Measurements from ENCODE around the gene GPRIN3.
A peak's percentile ranks its signal among the peaks of the same experiment; 100 is the strongest.

GPRIN3 gene

DNA sequence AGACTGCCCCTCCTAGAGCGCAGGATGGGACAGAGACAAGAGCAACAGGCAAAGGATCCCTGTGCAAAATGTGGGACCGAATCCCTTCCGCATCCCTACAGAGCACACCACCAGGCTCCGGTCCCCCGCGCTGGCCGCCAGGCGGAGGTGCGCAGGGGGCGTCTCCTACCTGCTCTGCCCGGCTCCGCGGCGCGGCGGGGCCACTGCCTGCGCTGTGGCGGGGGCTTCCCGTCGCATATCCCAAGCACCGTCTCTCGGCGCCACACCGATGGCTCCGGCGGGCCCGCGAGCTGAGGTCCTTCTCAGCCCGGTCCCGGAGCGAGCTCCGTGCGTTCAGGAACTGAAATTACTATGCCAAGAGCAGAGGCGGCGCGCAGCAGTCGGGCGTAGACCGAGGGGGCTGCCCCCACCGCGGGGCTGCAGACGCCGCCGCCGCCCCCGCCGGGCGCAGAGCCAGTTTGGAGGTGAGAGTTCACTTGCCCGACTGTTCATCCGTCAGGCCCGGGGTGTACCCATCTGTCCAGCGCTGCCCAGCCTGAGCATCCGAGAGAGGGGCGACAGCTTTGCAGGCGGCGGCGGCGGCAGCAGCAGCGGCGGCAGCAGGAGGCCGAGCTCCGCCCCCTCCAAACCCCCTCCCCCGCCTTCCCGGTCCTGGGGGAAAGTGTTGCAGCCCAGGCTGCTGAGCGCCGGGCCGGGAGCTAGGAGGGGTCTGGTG, at the start of gene GPRIN3:
TSS of gene GPRIN3 (minus strand) at position 355 of the 715 bp plus-strand sequence. CDS start 57,690 bp downstream, outside the sequence.
- DNase-seq (ENCODE audit: low read depth in 2 of 2): no peak

DNA sequence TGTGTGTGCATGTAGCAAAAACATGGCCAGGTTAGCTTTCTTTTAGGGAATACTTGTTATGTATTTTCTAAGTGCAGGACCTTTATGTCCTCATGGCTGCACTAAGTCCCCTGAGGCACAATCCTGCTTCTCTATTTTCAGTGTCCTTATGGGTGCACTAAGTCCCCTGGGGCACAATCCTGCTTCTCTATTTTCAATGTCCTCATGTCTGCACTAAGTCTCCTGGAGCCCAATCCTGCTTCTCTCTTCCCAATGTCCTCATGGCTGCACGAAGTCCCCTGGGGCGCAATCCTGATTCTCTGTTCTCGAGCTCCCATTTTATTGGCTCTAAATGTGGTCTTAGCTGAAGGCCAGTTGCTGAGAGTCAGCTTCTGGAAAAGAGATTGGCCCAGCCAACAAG, 49.7 kb upstream of the GPRIN3 start:
- no peak for DNase-seq (ENCODE audit: low read depth in 2 of 2)

DNA sequence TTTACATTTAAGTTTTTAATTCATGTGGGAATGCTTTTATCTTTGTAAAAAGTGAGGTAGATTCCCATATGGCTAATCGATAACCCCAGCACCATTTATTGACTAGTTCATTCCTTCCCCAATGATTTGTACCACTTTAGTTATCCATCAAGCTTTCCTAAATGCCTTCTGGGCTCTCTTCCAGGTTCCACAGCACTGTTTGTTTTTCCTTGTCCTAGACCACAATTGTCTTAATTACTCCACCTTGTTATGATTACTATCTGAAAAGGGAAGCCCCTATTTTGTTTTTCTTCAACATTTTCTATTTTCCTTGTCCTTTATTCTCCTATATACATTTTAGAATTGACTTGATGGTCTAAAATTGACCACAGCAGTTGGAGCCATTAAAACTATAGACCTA, 48.5 kb upstream of the GPRIN3 start:
- DNase-seq (ENCODE audit: low read depth in 2 of 2): no peak

DNA sequence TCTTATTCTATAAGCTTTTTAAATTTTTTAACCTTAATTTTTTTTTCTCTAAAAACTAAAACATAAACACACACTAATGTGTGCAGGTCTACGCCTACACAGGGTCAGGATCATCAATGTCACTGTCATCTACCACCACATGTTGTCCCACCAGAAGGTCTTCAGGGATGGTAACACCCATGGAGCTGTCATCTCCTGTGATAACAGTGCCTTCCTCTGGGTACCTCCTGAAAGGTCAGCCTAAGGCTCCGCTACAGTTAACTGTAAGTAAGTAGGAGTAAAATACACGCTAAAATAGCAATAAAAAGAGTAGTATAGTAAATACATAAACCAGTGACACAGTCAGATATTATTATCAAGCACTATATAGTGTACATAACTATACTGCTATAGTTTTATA, 45.9 kb upstream of the GPRIN3 start:
- no peak for DNase-seq (ENCODE audit: low read depth in 2 of 2)

DNA sequence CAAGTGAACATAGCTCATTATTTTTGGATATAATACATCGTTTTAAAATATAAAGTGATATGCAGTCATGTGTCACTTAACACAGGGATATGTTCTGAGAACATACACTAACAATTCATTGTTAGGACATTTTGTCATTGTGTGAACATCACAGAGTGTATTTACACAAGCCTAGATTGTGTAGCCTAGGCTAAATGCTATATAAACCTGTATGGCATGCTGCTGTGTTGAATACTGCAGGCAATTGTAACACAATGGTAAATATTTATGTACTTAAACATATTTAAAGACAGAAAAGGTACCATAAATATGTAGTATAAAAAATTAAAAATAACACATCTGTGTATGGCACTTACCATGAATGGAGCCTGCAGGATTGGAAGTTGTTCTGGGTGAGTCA, 44.9 kb upstream of the GPRIN3 start:
- DNase-seq (ENCODE audit: low read depth in 2 of 2): no peak

DNA sequence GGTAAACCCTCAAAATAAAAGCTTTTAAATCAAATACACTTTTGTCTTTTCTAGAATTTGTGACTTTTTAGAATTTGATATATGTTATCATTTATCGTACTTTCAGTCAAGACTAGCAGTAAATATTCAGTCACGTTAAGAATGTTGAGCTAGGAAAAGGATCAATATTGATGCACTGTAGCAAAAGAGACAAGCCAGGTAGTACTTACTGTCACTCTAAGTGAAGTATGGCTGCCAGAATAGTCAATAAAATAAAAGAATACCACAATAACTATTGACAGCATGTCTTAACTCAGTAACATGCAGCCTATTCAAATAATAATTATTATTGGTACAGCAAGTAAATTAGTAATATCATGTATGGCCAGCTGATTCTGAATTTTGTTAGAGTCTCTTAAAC, 43.6 kb upstream of the GPRIN3 start:
- no peak for DNase-seq (ENCODE audit: low read depth in 2 of 2)

DNA sequence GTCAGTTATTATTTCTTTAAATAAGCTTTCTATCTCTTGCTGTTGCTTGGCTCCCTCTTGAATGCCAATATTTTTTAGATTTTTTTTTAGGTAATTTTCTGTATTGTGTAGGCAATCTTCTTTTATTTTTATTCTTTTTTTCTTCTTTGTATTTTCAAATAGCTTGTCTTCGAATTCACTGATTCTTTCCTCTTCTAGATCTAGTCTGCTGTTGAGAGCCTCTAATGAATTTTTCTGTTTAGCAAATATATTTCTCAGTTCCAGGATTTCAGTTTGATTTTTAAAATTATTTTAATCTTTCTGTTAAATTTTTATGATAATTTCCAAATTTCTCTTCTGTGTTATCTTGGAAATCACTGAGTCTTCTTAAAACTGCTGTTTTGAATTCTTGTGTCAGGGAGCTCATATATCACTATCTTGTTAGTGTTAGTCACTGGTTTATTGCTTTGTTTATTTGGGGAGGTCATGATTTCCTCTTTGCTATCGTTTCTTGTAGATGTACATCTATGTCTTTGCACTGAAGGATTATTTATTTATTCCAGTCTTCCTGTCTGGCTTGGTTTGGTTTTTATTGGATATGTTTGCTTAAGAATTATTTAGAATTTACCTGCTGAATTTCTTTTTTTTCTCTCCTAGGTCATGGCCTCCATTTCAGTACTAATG, 39.9 kb upstream of the GPRIN3 start:
- DNase-seq (ENCODE audit: low read depth in 2 of 2): no peak

DNA sequence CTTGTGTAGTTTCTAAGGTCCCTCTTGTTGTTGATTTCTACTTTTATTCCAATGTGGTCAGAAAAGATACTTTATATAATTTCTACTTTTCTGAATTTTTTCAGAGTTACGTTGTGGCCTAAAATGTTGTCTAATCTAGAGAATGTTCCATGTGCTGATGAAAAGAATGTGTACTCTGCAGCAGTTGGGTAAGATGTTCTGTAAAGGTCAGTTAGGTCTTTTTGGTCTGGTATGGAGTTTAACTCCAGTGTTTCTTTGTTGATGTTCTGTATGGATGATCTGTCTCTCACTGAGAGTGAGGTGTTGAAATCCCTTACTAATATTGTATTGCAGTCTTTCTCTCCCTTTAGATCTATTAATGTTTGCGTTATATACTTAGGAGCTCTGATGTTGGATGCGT, 37.0 kb upstream of the GPRIN3 start:
- no peak for DNase-seq (ENCODE audit: low read depth in 2 of 2)

DNA sequence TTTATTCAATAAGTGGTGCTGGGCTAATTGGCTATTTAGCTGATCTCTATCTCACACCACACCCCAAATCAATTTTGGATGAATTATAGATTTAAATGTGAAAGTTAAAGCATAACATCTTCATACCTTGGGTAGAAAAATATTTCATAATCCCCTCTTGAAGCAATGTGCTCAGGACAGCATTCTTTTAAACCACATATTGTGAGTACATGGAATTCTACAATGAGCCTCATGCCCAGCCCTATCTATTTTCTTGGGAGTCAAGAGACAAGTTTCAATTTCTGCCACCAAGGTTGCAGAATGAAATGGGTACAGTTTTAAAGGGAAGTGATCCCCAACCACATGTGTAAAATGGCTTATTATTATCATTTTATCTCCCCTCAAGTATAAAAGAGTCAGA, 30.6 kb upstream of the GPRIN3 start:
- DNase-seq (ENCODE audit: low read depth in 2 of 2): no peak

DNA sequence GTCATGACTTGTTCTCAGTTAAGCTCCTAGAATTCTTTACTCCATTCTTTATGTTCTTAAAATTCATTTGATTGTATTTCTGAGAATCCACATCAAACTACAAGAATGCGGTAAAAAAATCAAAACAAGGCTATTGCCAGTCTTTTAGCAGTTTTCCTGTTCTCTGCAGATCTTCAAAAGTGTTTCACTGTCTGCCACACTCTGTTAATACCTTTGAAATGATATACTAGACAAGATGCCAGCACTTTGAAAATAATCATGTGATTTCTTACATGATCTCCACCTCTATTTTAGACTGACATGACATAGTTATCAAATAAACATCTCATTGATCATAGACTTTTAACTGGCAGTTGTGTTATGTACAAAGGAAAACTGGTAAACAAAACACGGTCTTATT, 30.1 kb upstream of the GPRIN3 start:
- DNase-seq (ENCODE audit: low read depth in 2 of 2): no peak

DNA sequence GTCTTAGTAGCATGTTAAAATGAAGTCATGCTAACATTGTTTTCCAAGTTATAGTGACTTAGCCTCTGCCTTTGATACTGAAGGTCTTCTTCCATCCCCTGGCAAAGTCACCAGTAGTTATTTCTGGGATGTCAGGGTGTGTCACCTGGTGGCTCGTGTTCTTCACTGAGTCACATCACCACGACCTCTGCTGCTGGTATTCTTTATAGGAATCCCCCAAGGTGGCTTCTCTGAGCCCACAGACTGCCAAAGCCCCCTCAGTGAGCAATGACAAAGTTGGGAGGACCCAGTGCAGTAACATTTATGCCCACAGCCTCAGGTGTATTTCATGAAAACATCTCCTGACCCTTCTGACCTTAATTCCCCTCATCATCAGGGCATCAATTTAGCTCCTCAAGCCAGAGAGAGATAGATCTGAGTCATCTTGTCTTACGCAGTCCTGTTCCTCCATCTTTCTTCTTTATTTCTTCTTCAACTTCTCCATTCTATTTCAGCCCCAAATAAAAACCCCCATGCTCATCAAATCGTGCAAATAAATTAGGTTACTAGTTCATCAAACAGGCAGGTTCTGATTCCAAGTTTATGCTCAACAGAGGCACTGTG, 29.3 kb upstream of the GPRIN3 start:
- DNase-seq (ENCODE audit: low read depth in 2 of 2): no peak

DNA sequence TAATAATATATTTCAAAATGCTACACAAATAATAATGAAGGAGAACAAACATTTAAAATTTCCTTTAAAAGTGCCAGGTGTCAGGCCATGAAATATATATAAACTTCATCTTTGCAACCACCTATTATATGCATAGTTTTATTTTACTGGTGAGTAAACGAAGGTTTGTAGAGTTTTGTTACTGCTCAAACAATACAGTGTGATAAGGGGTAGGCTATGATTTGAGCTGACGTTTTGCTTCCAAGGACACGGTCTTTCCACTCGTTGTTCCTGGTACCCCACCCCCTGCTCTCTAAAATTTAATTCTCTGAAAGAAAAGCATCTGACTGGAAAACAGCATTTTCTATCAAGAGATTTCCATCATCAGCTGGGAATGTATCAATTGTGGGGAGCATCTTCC, 27.2 kb upstream of the GPRIN3 start:
- no peak for DNase-seq (ENCODE audit: low read depth in 2 of 2)

DNA sequence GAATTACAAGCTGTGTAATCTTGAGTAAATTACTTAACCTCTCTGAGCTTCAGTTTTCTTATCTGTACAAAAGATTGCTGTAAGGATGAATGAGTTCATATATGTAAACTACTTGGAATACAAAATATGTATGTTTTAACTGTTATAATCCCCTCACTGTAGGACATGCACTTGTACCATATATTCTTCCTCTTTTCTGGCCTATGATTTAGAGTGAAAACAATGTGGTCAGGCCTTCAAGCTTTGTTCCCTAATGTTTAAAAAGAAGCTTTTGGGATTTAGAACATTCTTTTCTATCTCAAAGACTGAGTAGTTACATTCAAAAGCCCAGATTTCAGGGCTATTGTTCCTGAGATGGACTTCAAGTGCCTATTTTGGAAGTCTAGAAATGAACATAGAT, 26.7 kb upstream of the GPRIN3 start:
- DNase-seq (ENCODE audit: low read depth in 2 of 2): no peak

DNA sequence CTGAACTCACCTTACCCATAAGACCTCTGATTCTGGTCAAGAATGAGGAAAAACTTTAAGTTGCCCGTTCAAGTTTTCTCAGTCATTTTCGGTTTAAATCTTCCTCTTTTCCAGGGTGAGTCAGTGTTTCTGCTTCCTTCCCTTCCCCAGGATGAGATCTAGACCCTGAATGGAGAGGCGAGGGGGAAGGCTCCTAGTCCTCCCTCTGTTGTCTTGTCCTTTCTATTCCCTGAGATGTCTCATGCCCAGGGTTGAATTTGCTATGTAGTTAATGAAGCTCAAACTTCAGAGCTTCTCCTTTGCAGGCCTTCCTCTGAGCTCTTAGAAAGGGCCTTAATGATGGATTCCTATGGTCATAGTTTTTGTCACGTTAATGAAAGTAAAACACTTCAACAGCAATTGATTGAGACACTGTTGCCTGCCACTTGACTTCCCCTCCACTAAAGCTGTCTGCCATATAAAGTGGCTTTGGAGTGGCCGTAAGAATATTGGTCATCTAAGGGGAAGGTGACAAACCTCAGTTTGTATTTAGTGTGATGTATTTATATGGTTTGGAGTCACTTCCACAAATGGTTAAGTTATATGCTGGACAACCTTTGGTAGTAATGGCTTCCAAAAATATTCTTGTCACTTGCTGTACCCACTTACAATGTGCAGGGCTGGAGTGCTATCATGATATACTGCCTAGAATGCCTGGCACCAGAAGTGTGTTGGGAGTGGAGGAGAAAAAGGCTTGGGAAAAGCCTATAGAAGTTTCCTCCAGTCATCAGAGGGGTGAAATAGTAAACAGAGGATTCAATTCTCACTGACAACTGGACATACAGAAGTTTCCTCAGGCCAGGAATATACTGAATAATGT, 24.3 kb upstream of the GPRIN3 start:
- DNase-seq (ENCODE audit: low read depth in 2 of 2): no peak

DNA sequence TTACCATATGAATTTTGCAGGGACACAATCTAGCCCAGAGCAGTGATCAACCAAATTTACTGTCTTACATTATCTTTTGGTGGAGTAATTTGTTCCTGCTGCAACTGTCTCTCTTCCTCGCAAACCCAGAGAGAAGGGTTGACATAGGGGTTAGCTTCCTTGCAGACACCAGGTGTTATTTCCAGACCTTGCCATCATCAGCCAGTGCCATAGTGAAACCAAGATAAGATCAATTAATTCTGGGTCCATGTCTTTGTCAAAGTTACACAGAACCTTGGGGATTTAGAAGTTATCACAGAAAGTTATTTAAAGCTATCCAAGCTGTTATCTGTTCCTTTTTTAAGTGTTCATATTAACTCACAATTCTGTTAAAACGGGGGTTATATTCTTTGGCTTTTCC, 23.6 kb upstream of the GPRIN3 start:
- no peak for DNase-seq (ENCODE audit: low read depth in 2 of 2)

DNA sequence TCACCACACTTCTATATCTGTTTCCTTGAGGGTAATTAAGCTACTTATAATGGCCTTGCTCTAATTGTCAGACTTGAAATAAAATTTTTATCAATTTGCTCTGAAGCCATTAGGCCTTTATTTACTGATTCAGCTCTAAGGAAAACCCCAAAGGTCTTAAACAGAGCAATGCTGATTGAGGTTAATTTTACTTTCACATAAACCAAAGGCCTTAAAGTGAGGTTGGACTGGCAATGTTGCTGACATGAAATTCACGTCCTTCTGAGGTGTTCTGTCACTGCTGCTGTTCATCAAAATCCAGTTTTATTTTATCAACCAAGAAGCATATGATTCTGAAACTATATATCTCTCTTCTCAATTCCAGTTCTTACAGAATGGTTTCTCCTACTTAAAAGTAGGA, 21.7 kb upstream of the GPRIN3 start:
- DNase-seq (ENCODE audit: low read depth in 2 of 2): no peak

DNA sequence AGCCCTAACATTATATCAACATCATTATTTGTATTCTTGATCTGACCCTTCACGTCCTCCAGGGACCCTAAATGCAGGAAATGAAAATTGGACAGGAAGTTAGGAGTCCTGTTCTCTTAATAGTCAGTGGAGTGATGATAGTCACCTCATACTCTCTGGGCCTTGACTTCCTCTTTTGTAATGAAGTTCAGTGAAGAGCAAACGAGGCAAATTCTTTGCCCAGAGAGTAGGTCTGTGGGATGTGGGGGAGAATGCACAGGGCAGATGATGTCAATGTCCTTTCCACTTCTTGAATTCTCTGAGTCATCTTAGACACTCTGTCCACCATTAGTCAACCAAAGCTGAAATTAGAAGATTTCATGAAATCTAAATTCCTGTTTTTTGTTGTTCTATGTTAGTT, 17.1 kb upstream of the GPRIN3 start:
- no peak for DNase-seq (ENCODE audit: low read depth in 2 of 2)

DNA sequence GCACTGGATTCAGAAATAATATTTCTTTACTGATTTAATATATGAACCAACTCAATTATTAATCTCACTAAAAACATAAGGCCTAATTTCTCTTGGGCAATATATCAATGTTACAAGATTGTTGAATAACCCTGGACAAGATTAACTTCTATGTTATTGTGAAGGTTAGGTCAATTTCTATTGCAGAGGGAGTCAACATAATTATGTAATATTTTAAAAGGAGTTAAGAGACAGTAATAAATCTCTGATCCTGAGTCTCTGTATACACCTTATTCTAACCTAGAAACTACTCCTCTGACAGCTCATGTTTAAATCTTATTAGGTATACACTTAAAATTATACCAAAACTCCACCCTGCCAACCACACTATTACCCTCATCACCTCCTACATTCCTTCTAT, 15.1 kb upstream of the GPRIN3 start:
- DNase-seq (ENCODE audit: low read depth in 2 of 2): no peak

DNA sequence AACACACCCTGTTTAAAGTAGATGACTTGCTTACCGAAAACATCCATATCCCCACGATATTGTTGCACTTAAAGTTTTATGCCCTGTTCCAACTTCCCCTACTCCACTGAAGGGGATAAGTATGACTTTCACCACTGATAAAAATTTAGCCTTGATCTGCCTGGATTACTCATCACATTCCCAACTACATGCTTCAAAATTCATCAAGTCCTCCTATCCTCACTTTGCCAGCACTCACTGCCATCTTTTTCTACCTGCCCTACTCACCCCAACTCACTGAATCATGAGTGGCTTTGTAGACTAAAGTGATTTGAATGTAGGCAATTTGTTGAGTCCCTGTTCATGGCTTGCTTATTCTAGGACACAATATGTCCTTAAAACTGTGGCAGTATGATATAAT, 12.2 kb upstream of the GPRIN3 start:
- DNase-seq (ENCODE audit: low read depth in 2 of 2): no peak

DNA sequence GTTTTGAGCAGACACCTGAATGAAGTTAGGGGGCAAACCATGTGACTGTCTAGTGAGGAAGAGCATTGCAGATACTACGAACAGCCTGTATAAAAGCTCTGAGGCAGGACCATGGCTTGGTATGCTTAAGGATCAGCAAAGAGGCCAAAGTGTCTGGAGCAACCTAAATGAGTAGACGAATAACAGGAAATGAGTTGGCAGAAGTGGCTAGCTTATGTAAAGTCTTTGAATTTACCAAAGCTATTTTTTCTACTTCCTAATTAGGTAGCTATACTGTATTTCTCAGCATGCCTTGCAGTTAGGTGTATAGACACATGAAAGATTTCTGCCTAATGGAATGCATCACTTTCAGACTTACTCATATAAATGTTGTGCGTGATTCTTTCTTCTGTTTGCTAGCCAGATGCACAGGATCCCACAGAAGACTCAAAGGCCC, 9.3 kb upstream of the GPRIN3 start:
- DNase-seq (ENCODE audit: low read depth in 2 of 2): peak in 1 of 2 experiments; percentile 4

DNA sequence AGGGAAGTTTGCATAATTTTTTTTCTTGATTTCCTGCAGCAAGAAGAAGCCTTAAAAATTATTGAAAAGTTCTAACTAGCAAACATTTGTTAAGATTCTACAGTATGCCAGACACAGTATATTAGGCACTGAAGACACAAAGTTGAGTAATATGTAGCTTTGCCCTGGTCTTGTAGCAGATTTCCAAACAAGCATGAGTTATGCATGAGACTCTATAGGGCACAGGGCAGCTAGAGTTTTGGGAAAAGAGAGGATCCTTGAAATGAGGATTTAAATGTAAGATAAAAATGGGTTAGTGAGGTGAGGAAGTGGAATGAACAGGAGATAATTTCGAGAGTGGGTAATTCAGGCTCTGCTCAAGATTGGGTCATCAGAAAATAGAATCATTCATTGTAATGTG, 8.6 kb upstream of the GPRIN3 start:
- DNase-seq (ENCODE audit: low read depth in 2 of 2): no peak

DNA sequence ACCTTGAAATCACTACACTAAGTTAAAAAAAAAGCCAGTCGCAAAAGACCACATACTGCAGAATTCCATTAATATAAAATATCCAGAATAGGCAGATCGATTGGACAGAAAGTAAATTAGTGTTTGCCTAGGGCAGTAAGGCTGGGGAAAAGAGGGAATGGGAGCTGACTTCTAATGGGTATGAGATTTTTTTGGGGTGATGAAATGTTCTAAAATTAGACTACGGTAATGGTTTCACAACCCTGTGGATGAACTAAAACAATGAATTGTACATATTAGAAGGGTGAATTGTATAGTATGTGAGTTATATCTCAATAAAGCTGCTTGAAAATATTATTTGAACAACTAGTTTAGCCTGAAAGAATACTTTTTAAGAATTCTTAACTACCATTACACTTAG, 6.7 kb upstream of the GPRIN3 start:
- DNase-seq (ENCODE audit: low read depth in 2 of 2): no peak

Measured in fibroblast of skin of left quadriceps (primary cell).